Endothelial cell of umbilical vein (primary cell): ENCODE data around the gene L3MBTL4. TPM values are rescaled to one million over a fixed set of nuclear protein-coding genes. Genes with fewer than 3 reads are reported as not detected.

Experiments
- BruUV-seq: library from RNA; stranded (reverse); fragments of 400-500 nt; replicated peaks from 2 replicates; lab custom pipeline; 2021; lab: Mats Ljungman, UMichigan
- CTCF ChIA-PET: fragments of 300-600, 350-600 bp; sonication (Branson Sonifier 250); formaldehyde crosslinking; loops from one replicate; lab custom pipeline; 2021; ENCODE audit warnings: antibody characterized with exemption, inconsistent platforms; lab: Charles Lee
- POLR2A ChIA-PET: fragments of 300-600, 350-600 bp; sonication (Branson Sonifier 250); formaldehyde crosslinking; loops from one replicate; lab custom pipeline; 2021; ENCODE audit warnings: antibody characterized with exemption, inconsistent platforms; lab: Charles Lee
- DNase-seq: peaks from one replicate; pipeline ENCODE4 v3.0.0-alpha.2; 2011; ENCODE audit warnings: low read depth, low spot score
- FAIRE-seq: peaks from 2 replicates; lab custom pipeline; 2011; peaks lifted over from hg19 to GRCh38; lab: Jason Lieb, UNC
- H2AFZ ChIP-seq: 2 replicates; pipeline ENCODE4 v1.6.0; 2012; ENCODE audit warnings: low read depth, low read length, control low read depth, inconsistent platforms
- H3K27ac ChIP-seq: 2 replicates; pipeline ENCODE4 v1.5.1; 2011; ENCODE audit warnings: low read depth, mild to moderate bottlenecking, control low read depth, low read length, moderate library complexity; ENCODE audit not compliant: insufficient read depth
- H3K27me3 ChIP-seq, 2 experiments: 2 replicates each; pipeline versions ENCODE4 v1.6.0 to v1.6.1; 2011; ENCODE audit warnings: low read length in 2 of 2, mixed read lengths in 1 of 2; ENCODE audit not compliant: control insufficient read depth in 2 of 2, insufficient read depth in 2 of 2
- H3K36me3 ChIP-seq, 2 experiments: 2 replicates in 1 of 2; 3 replicates in 1 of 2; pipeline ENCODE4 v1.5.1; 2011; ENCODE audit warnings: low read length in 2 of 2, mild to moderate bottlenecking in 1 of 2, moderate library complexity in 1 of 2; ENCODE audit not compliant: control insufficient read depth in 2 of 2, insufficient read depth in 2 of 2; ENCODE audit errors: extremely low read depth in 1 of 2
- H3K4me1 ChIP-seq: 3 replicates; pipeline ENCODE4 v1.5.1; 2011; ENCODE audit warnings: mild to moderate bottlenecking, low read length; ENCODE audit not compliant: control insufficient read depth, insufficient read depth; ENCODE audit errors: extremely low read depth
- H3K4me2 ChIP-seq: 2 replicates; pipeline ENCODE4 v1.6.1; 2011; ENCODE audit warnings: low read length, control low read depth, mixed read lengths; ENCODE audit not compliant: insufficient read depth
- H3K4me3 ChIP-seq, 3 experiments: fragments of 200-600 bp in 1 of 3; sonication (generic), shearing (Covaris generic) in 1 of 3; replicated peaks in 1 of 3; 2 replicates each; pipeline ENCODE4 v1.5.1; 2011 to 2016; ENCODE audit warnings: control low read depth in 3 of 3, low read length in 3 of 3, mild to moderate bottlenecking in 2 of 3, inconsistent platforms in 1 of 3, low read depth in 1 of 3, moderate library complexity in 1 of 3; ENCODE audit not compliant: insufficient read depth in 1 of 3
- H3K79me2 ChIP-seq: 2 replicates; pipeline ENCODE4 v1.6.0; 2012; ENCODE audit warnings: low read length, inconsistent platforms; ENCODE audit not compliant: control insufficient read depth, insufficient read depth
- H3K9ac ChIP-seq: replicated peaks from 2 replicates; pipeline ENCODE3; 2011; ENCODE audit warnings: low read length, control low read depth; ENCODE audit not compliant: insufficient read depth; ENCODE audit errors: extremely low read depth
- H3K9me1 ChIP-seq: replicated peaks from 3 replicates; pipeline ENCODE4 v1.6.0; 2011; ENCODE audit warnings: mild to moderate bottlenecking, low read length; ENCODE audit not compliant: control insufficient read depth, insufficient read depth; ENCODE audit errors: extremely low read depth
- H3K9me3 ChIP-seq: replicated peaks from 2 replicates; pipeline ENCODE4 v1.5.1; 2012; ENCODE audit warnings: low read length, inconsistent platforms; ENCODE audit not compliant: control insufficient read depth, insufficient read depth
- H4K20me1 ChIP-seq: replicated peaks from 2 replicates; pipeline ENCODE3; 2011; ENCODE audit warnings: mild to moderate bottlenecking, low read length; ENCODE audit not compliant: control insufficient read depth, insufficient read depth; ENCODE audit errors: extremely low read depth
- CTCF ChIP-seq, 2 donors: IDR thresholded peaks; 1 replicate in 1 of 2; 2 replicates in 1 of 2; pipeline ENCODE4 v1.5.1; 2011; ENCODE audit warnings: low read length in 2 of 2, mild to moderate bottlenecking in 2 of 2, moderate library complexity in 2 of 2, control low read depth in 1 of 2, inconsistent platforms in 1 of 2, low read depth in 1 of 2; ENCODE audit not compliant: insufficient read depth in 1 of 2; ENCODE audit errors: extremely low read depth in 1 of 2
- EZH2 ChIP-seq: IDR thresholded peaks from 2 replicates; pipeline ENCODE4 v1.6.1; 2012; ENCODE audit warnings: borderline replicate concordance, low read depth, mild to moderate bottlenecking, moderate library complexity, low read length, inconsistent platforms; ENCODE audit not compliant: severe bottlenecking
- FOS ChIP-seq: IDR thresholded peaks from 2 replicates; pipeline ENCODE4 v1.6.1; 2011; ENCODE audit warnings: mild to moderate bottlenecking, low read length, moderate library complexity, borderline replicate concordance; ENCODE audit not compliant: insufficient read depth
- GATA2 ChIP-seq: IDR thresholded peaks from 2 replicates; pipeline ENCODE4 v1.7.0; 2011; ENCODE audit warnings: low read depth, mild to moderate bottlenecking, moderate library complexity, mixed read lengths, low read length; ENCODE audit not compliant: insufficient read length, insufficient read depth
- JUN ChIP-seq: IDR thresholded peaks from 2 replicates; pipeline ENCODE4 v1.6.1; 2011; ENCODE audit warnings: borderline replicate concordance, low read depth; ENCODE audit not compliant: insufficient read length, insufficient read depth
- MAX ChIP-seq: IDR thresholded peaks from 2 replicates; pipeline ENCODE4 v1.6.1; 2011; ENCODE audit not compliant: insufficient read depth, insufficient read length
- MYC ChIP-seq: IDR thresholded peaks from one replicate; pipeline ENCODE4 v1.6.1; 2011; ENCODE audit warnings: mild to moderate bottlenecking, low read depth, low read length
- POLR2A ChIP-seq: IDR thresholded peaks from 2 replicates; pipeline ENCODE4 v1.6.1; 2012; ENCODE audit warnings: low read depth, mild to moderate bottlenecking, control low read depth, low read length
- POLR2AphosphoS5 ChIP-seq: IDR thresholded peaks from 2 replicates; pipeline ENCODE4 v1.6.1; 2012; ENCODE audit warnings: low read depth, mild to moderate bottlenecking, control low read depth, low read length, moderate library complexity; ENCODE audit not compliant: insufficient read depth
- dilution Hi-C: fragments of 300-500 bp; cut with MboI; formaldehyde crosslinking; loops from one replicate; pipeline ENCODE4 v1.15.0; 2019; ENCODE audit warnings: low sequenced_read_pairs; ENCODE audit not compliant: extremely low pct_ligation_motif_present
- intact Hi-C: fragments of 100-400 bp; cut with micrococcal nuclease; formaldehyde crosslinking; loops from one replicate; pipeline ENCODE4 v1.10.0; 2022
- polyA plus RNA-seq, 4 experiments: library from polyadenylated mRNA; depleted of rRNA in 3 of 4; stranded (reverse) in 3 of 4; unstranded in 1 of 4; fragments of >200 nt; gene quantifications; 2 replicates each; pipeline versions ENCODE4 v1.2.1 to v1.2.3, GENCODE V29; 2011 to 2012; ENCODE audit warnings: missing spikeins in 1 of 4
- total RNA-seq: library from RNA; stranded (reverse); gene quantifications from 2 replicates; pipeline ENCODE4 v1.2.3, GENCODE V29; 2021

Gene L3MBTL4
- total and polyA plus RNA-seq, 2 donors (not counting 3 experiments of a cell fraction or from before 2014, with no cell fraction given), result 0.80 TPM; not detected in 1

GRCh38 chr18:6222271-6222670, 192.4 kb downstream of the L3MBTL4 start:
- dilution Hi-C loops (no loop called here), intact Hi-C loops (loop anchor here (10.0 kb wide), 1 partner anchor 63 kb away; no protein-coding TSS in a partner anchor)
- Histone ChIP-seq H2AFZ (no peak overlapping the region), H3K9me3 (no peaks in the 10 kb centered on the region), H3K9ac (no peak overlapping the region), H4K20me1 (no peaks in the 10 kb centered on the region), H3K27ac (no peak overlapping the region), H3K9me1 (no peaks in the 10 kb centered on the region), H3K4me3 (no peak overlapping the region), H3K27me3 (no peaks in the 10 kb centered on the region), H3K4me1 (no peaks in the 10 kb centered on the region), H3K36me3 (no peaks in the 10 kb centered on the region), H3K4me2 (no peak overlapping the region), H3K79me2 (no peaks in the 10 kb centered on the region)
- POLR2A ChIA-PET, result no interaction called here
- FAIRE-seq (no peak), DNase-seq (no peak)
- CTCF ChIA-PET, result interaction anchor here (2.0 kb wide), 1 partner anchor 343 kb away, joined by 9 read pairs; no protein-coding TSS in a partner anchor
- no TSS peak for BruUV-seq
- TF ChIP-seq POLR2A (no peak), EZH2 (no peak), POLR2AphosphoS5 (no peak), GATA2 (no peak), MYC (no peak), FOS (no peak), JUN (no peak), MAX (no peak), CTCF (IDR thresholded peaks at IDR 0.05; ENCODE audit: extremely low read depth in 1 of 2, insufficient read depth in 1 of 2, low read depth in 1 of 2, low read length in 2 of 2) (no peak)
